Measurements from ENCODE around the gene CDH6. TPM values are rescaled to one million over a fixed set of nuclear protein-coding genes. Genes with fewer than 3 reads are reported as not detected.

Gene CDH6
- total and polyA plus RNA-seq, 2 donors (not counting 3 experiments of a cell fraction or from before 2014, with no cell fraction given) = 0.06 TPM; not detected in 1

GRCh38 chr5:31250201-31250600, 56.7 kb downstream of the CDH6 start:
- Histone ChIP-seq H3K27ac (ENCODE audit: insufficient read depth, low read depth, low read length) (no peak overlapping the region), H3K4me1 (ENCODE audit: control insufficient read depth, extremely low read depth, insufficient read depth, low read length) (no peaks in the 10 kb centered on the region), H4K20me1 (replicated peaks; ENCODE audit: control insufficient read depth, extremely low read depth, insufficient read depth, low read length) (no peaks in the 10 kb centered on the region), H2AFZ (ENCODE audit: low read depth, low read length) (no peak overlapping the region), H3K9ac (replicated peaks; ENCODE audit: extremely low read depth, insufficient read depth, low read length) (no peak overlapping the region), H3K4me2 (ENCODE audit: insufficient read depth, low read length) (no peak overlapping the region), H3K9me3 (replicated peaks; ENCODE audit: control insufficient read depth, insufficient read depth, low read length) (no peaks in the 10 kb centered on the region), H3K9me1 (replicated peaks; ENCODE audit: control insufficient read depth, extremely low read depth, insufficient read depth, low read length) (no peaks in the 10 kb centered on the region), H3K79me2 (ENCODE audit: control insufficient read depth, insufficient read depth, low read length) (no peaks in the 10 kb centered on the region), H3K27me3 (ENCODE audit: control insufficient read depth in 2 of 2, insufficient read depth in 2 of 2, low read length in 2 of 2) (no peaks in the 10 kb centered on the region), H3K36me3 (ENCODE audit: control insufficient read depth in 2 of 2, extremely low read depth in 1 of 2, insufficient read depth in 2 of 2, low read length in 2 of 2) (no peaks in the 10 kb centered on the region), H3K4me3 (replicated peaks in 1 of 3; ENCODE audit: insufficient read depth in 1 of 3, low read depth in 1 of 3, low read length in 3 of 3) (no peak overlapping the region)
- BruUV-seq (replicated peaks) = no TSS peak
- FAIRE-seq = no peak
- ChIA-PET POLR2A (no interaction called here), CTCF (no interaction called here)
- TF ChIP-seq CTCF (IDR thresholded peaks at IDR 0.05; ENCODE audit: extremely low read depth in 1 of 2, insufficient read depth in 1 of 2, low read depth in 1 of 2, low read length in 2 of 2) (no peak), POLR2A (IDR thresholded peaks at IDR 0.05; ENCODE audit: low read depth, low read length) (no peak), JUN (IDR thresholded peaks at IDR 0.05; ENCODE audit: borderline replicate concordance, insufficient read depth, insufficient read length, low read depth) (no peak), MYC (IDR thresholded peaks at IDR 0.05; ENCODE audit: low read depth, low read length) (no peak), GATA2 (IDR thresholded peaks at IDR 0.05; ENCODE audit: insufficient read depth, insufficient read length, low read depth, low read length) (no peak), FOS (IDR thresholded peaks at IDR 0.05; ENCODE audit: borderline replicate concordance, insufficient read depth, low read length) (no peak), POLR2AphosphoS5 (IDR thresholded peaks at IDR 0.05; ENCODE audit: insufficient read depth, low read depth, low read length) (no peak), EZH2 (IDR thresholded peaks at IDR 0.05; ENCODE audit: borderline replicate concordance, low read depth, low read length, severe bottlenecking) (no peak)
- TF ChIP-seq, protein P1, sequence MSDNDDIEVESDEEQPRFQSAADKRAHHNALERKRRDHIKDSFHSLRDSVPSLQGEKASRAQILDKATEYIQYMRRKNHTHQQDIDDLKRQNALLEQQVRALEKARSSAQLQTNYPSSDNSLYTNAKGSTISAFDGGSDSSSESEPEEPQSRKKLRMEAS (IDR thresholded peaks at IDR 0.05; ENCODE audit: insufficient read depth, insufficient read length) = no peak
- intact Hi-C loops (cut with micrococcal nuclease) = no loop called here
- no peak for DNase-seq (ENCODE audit: low read depth, low spot score)
- dilution Hi-C loops (cut with MboI; ENCODE audit: extremely low pct_ligation_motif_present, low sequenced_read_pairs) = no loop called here
